Measurements from ENCODE around the gene MTCL3.

MTCL3 gene

GRCh38 chr6:127468936-127469335 lies 50.2 kb downstream of the MTCL3 start:
- no peaks in the 10 kb centered on the region for H3K27me3 ChIP-seq (ENCODE audit: control insufficient read depth, insufficient read depth, low read length)
- no peaks in the 10 kb centered on the region for H4K20me1 ChIP-seq (ENCODE audit: control insufficient read depth, extremely low read depth, insufficient read depth, low read length)
- peak in 1 of 2 donors; percentile 15 for DNase-seq (ENCODE audit: low read depth in 2 of 2)
- H2AFZ ChIP-seq (ENCODE audit: low read length) = no peak overlapping the region
- no peaks in the 10 kb centered on the region for H3K79me2 ChIP-seq (ENCODE audit: control insufficient read depth, insufficient read depth, low read length)
- H3K36me3 ChIP-seq (ENCODE audit: control insufficient read depth, insufficient read depth, low read length) = no peaks in the 10 kb centered on the region
- H3K4me3 ChIP-seq (replicated peaks in 1 of 4; ENCODE audit: control extremely low read depth in 1 of 4, insufficient read depth in 1 of 4, low read depth in 3 of 4, low read length in 4 of 4) = no peak overlapping the region
- TF ChIP-seq EZH2 (IDR thresholded peaks at IDR 0.05; ENCODE audit: low read length, missing control alignments) = no peak
- TF ChIP-seq, protein P1, sequence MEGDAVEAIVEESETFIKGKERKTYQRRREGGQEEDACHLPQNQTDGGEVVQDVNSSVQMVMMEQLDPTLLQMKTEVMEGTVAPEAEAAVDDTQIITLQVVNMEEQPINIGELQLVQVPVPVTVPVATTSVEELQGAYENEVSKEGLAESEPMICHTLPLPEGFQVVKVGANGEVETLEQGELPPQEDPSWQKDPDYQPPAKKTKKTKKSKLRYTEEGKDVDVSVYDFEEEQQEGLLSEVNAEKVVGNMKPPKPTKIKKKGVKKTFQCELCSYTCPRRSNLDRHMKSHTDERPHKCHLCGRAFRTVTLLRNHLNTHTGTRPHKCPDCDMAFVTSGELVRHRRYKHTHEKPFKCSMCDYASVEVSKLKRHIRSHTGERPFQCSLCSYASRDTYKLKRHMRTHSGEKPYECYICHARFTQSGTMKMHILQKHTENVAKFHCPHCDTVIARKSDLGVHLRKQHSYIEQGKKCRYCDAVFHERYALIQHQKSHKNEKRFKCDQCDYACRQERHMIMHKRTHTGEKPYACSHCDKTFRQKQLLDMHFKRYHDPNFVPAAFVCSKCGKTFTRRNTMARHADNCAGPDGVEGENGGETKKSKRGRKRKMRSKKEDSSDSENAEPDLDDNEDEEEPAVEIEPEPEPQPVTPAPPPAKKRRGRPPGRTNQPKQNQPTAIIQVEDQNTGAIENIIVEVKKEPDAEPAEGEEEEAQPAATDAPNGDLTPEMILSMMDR (conservative IDR thresholded peaks at IDR 0.05 in 1 of 2, IDR thresholded peaks at IDR 0.05 in 1 of 2; ENCODE audit: low read depth in 1 of 2, low read length in 2 of 2) = no peak
- no peak overlapping the region for H3K27ac ChIP-seq (ENCODE audit: insufficient read depth, low read length)
- no peak overlapping the region for H3K4me2 ChIP-seq (ENCODE audit: extremely low read depth, insufficient read depth, low read length)
- no peaks in the 10 kb centered on the region for H3K9me3 ChIP-seq (ENCODE audit: control insufficient read depth, insufficient read depth, low read depth, low read length)
- no peak overlapping the region for H3K9ac ChIP-seq (ENCODE audit: insufficient read depth, low read length)
- H3K4me1 ChIP-seq (ENCODE audit: control insufficient read depth, extremely low read depth, insufficient read depth, low read length) = peaks cover 7% of the 10 kb centered on the region

GRCh38 chr6:127466416-127466815 lies 52.7 kb downstream of the MTCL3 start:
- Histone ChIP-seq H3K4me2 (ENCODE audit: extremely low read depth, insufficient read depth, low read length) (no peak overlapping the region), H3K4me3 (replicated peaks in 1 of 4; ENCODE audit: control extremely low read depth in 1 of 4, insufficient read depth in 1 of 4, low read depth in 3 of 4, low read length in 4 of 4) (no peak overlapping the region), H2AFZ (ENCODE audit: low read length) (no peak overlapping the region), H3K79me2 (ENCODE audit: control insufficient read depth, insufficient read depth, low read length) (no peaks in the 10 kb centered on the region), H3K4me1 (ENCODE audit: control insufficient read depth, extremely low read depth, insufficient read depth, low read length) (peaks cover 7% of the 10 kb centered on the region), H3K27ac (ENCODE audit: insufficient read depth, low read length) (no peak overlapping the region), H3K9ac (ENCODE audit: insufficient read depth, low read length) (no peak overlapping the region), H4K20me1 (ENCODE audit: control insufficient read depth, extremely low read depth, insufficient read depth, low read length) (no peaks in the 10 kb centered on the region), H3K36me3 (ENCODE audit: control insufficient read depth, insufficient read depth, low read length) (no peaks in the 10 kb centered on the region), H3K9me3 (ENCODE audit: control insufficient read depth, insufficient read depth, low read depth, low read length) (no peaks in the 10 kb centered on the region), H3K27me3 (ENCODE audit: control insufficient read depth, insufficient read depth, low read length) (no peaks in the 10 kb centered on the region)
- no peak for TF ChIP-seq EZH2 (IDR thresholded peaks at IDR 0.05; ENCODE audit: low read length, missing control alignments)
- TF ChIP-seq, protein P1 (conservative IDR thresholded peaks at IDR 0.05 in 1 of 2, IDR thresholded peaks at IDR 0.05 in 1 of 2; ENCODE audit: low read depth in 1 of 2, low read length in 2 of 2) = no peak
- DNase-seq (ENCODE audit: low read depth in 2 of 2) = no peak

GRCh38 chr6:127464881-127465459 lies 54.2 kb downstream of the MTCL3 start:
- H4K20me1 ChIP-seq (ENCODE audit: control insufficient read depth, extremely low read depth, insufficient read depth, low read length) = no peaks in the 10 kb centered on the region
- H3K9ac ChIP-seq (ENCODE audit: insufficient read depth, low read length) = no peak overlapping the region
- no peak overlapping the region for H3K4me3 ChIP-seq (replicated peaks in 1 of 4; ENCODE audit: control extremely low read depth in 1 of 4, insufficient read depth in 1 of 4, low read depth in 3 of 4, low read length in 4 of 4)
- no peak overlapping the region for H3K4me2 ChIP-seq (ENCODE audit: extremely low read depth, insufficient read depth, low read length)
- H3K79me2 ChIP-seq (ENCODE audit: control insufficient read depth, insufficient read depth, low read length) = no peaks in the 10 kb centered on the region
- TF ChIP-seq, protein P1 (conservative IDR thresholded peaks at IDR 0.05 in 1 of 2, IDR thresholded peaks at IDR 0.05 in 1 of 2; ENCODE audit: low read depth in 1 of 2, low read length in 2 of 2) = peak; percentile 93 to 95
- no peak for TF ChIP-seq EZH2 (IDR thresholded peaks at IDR 0.05; ENCODE audit: low read length, missing control alignments)
- H3K36me3 ChIP-seq (ENCODE audit: control insufficient read depth, insufficient read depth, low read length) = no peaks in the 10 kb centered on the region
- H3K27ac ChIP-seq (ENCODE audit: insufficient read depth, low read length) = no peak overlapping the region
- peak; percentile 68 to 79 for DNase-seq (ENCODE audit: low read depth in 2 of 2)
- H3K9me3 ChIP-seq (ENCODE audit: control insufficient read depth, insufficient read depth, low read depth, low read length) = no peaks in the 10 kb centered on the region
- no peak overlapping the region for H2AFZ ChIP-seq (ENCODE audit: low read length)
- H3K4me1 ChIP-seq (ENCODE audit: control insufficient read depth, extremely low read depth, insufficient read depth, low read length) = peaks cover 7% of the 10 kb centered on the region
- no peaks in the 10 kb centered on the region for H3K27me3 ChIP-seq (ENCODE audit: control insufficient read depth, insufficient read depth, low read length)

Data from fibroblast of lung (primary cell).